ENCODE data around the gene PTPN14.

DNA sequence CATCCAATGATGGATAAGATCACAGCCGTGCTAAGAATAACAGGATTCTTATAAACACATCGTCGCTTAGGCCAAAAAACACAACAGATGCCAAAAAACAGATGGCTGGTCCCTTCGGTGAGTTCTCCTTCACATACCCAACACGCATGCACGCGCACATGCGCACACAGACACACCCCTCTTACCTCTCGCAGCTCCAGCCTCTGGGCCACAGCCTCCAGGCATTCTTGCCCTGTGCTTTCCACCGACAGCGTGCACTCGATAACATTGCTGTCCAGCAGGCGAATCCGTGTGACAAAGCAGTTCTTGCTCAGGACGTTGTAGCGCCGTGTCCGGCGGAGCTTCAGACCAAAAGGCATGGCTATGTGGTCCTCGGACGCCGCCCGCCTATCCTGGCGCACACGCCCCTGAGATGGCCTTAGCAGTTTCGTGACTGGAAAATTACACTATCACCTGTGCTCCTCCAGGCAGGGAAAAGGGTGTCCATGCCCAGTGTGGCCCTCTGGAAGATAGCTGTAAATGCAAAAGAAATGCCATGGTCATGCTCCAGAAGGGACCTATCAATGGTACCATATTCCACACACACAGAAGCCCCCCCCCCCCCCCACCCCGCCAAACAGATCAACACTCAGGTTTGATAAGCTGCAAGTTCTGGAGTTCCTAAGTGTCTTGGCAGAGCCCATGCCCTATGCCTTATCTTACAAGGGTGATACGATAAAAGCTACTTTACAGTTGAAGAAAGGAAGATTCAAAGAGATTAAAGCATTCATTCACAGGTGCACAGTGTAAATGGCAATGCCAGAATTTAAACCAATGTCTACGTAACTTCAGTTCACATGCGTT lies 86.7 kb downstream of the PTPN14 start:
- TF ChIP-seq POLR2A (IDR thresholded peaks at IDR 0.05; ENCODE audit: low read length) (no peak), GATA1 (IDR thresholded peaks at IDR 0.05; ENCODE audit: low read depth, low read length) (no peak)
